PC-3 (cell line): ENCODE measurements around the gene ACP6. TPM values are rescaled to one million over a fixed set of nuclear protein-coding genes. Genes with fewer than 3 reads are reported as not detected.

Source experiments
- ATAC-seq: fragments of 200-7000 bp; cut with Tn5 transposase; 2 replicates; pipeline ENCODE4 v1.9.1; 2020; ENCODE audit warnings: mild to moderate bottlenecking, moderate library complexity
- BruUV-seq: library from RNA; stranded (reverse); fragments of 400-500 nt; replicated peaks from 2 replicates; lab custom pipeline; 2021; lab: Mats Ljungman, UMichigan
- CTCF ChIA-PET: fragments of 300-600 bp; sonication (Branson Sonifier 250); formaldehyde crosslinking; loops from one replicate; lab custom pipeline; 2022; ENCODE audit warnings: antibody characterized with exemption; lab: Charles Lee
- POLR2A ChIA-PET: fragments of 300-600 bp; sonication (Branson Sonifier 250); formaldehyde crosslinking; loops from one replicate; lab custom pipeline; 2022; ENCODE audit warnings: antibody characterized with exemption; ENCODE audit not compliant: unreplicated experiment; lab: Charles Lee
- DNase-seq: peaks from one replicate; pipeline ENCODE4 v3.0.0-alpha.2; 2015
- H2AFZ ChIP-seq: fragments of 300-600 bp; sonication (generic); 2 replicates; pipeline ENCODE4 v1.6.0; 2016; ENCODE audit warnings: antibody characterized with exemption, low read length
- H3F3A ChIP-seq: fragments of 300-600 bp; sonication (generic); one replicate; pipeline ENCODE4 v1.6.0; 2017; ENCODE audit warnings: antibody characterized with exemption, low read length, control low read depth, mild to moderate bottlenecking; ENCODE audit not compliant: unreplicated experiment
- H3K27ac ChIP-seq: fragments of 300-600 bp; sonication (generic); 2 replicates; pipeline ENCODE4 v1.5.1; 2016; ENCODE audit warnings: mild to moderate bottlenecking, low read length
- H3K27me3 ChIP-seq: fragments of 300-600 bp; sonication (generic); 2 replicates; pipeline ENCODE4 v1.6.1; 2016; ENCODE audit warnings: low read length, mixed read lengths
- H3K36me3 ChIP-seq: fragments of 300-600 bp; sonication (generic); 2 replicates; pipeline ENCODE4 v1.6.1; 2016; ENCODE audit warnings: low read depth, mixed run types, low read length, mixed read lengths
- H3K4me1 ChIP-seq: fragments of 300-600 bp; sonication (generic); 2 replicates; pipeline ENCODE4 v1.5.1; 2016; ENCODE audit warnings: low read length; ENCODE audit not compliant: insufficient read depth
- H3K4me2 ChIP-seq: fragments of 300-600 bp; sonication (generic); 2 replicates; pipeline ENCODE4 v1.6.0; 2016; ENCODE audit warnings: low read length
- H3K4me3 ChIP-seq: fragments of 300-600 bp; sonication (generic); 2 replicates; pipeline ENCODE4 v1.5.1; 2016; ENCODE audit warnings: mild to moderate bottlenecking, low read length, mixed read lengths
- H3K79me2 ChIP-seq: fragments of 300-600 bp; sonication (generic); 2 replicates; pipeline ENCODE4 v1.6.1; 2017; ENCODE audit warnings: low read length, mixed read lengths
- H3K9ac ChIP-seq: fragments of 300-600 bp; sonication (generic); 2 replicates; pipeline ENCODE4 v1.6.0; 2016; ENCODE audit warnings: mild to moderate bottlenecking, low read length
- H3K9me2 ChIP-seq: fragments of 300-600 bp; sonication (generic); replicated peaks from 2 replicates; pipeline ENCODE4 v1.6.1; 2016; ENCODE audit warnings: mixed run types, low read length, mixed read lengths
- H3K9me3 ChIP-seq: fragments of 300-600 bp; sonication (generic); 2 replicates; pipeline ENCODE4 v1.6.1; 2016; ENCODE audit warnings: low read length, mixed read lengths
- H4K20me1 ChIP-seq: fragments of 300-600 bp; sonication (generic); 2 replicates; pipeline ENCODE4 v1.6.1; 2016; ENCODE audit warnings: low read length, mixed read lengths
- CTCF ChIP-seq: fragments of 300-600 bp; sonication (generic); conservative IDR thresholded peaks from 2 replicates; pipeline ENCODE4 v1.5.1; 2017; ENCODE audit warnings: antibody characterized with exemption, low read depth, mild to moderate bottlenecking, low read length
- EZH2 ChIP-seq: fragments of 300-600 bp; sonication (generic); IDR thresholded peaks from one replicate; pipeline ENCODE4 v1.6.1; 2017; ENCODE audit warnings: antibody characterized with exemption, mild to moderate bottlenecking, low read length; ENCODE audit not compliant: unreplicated experiment
- EZH2phosphoT487 ChIP-seq: fragments of 300-600 bp; sonication (generic); IDR thresholded peaks from 2 replicates; pipeline ENCODE4 v1.6.1; 2018; ENCODE audit warnings: mild to moderate bottlenecking, antibody characterized with exemption, low read length, borderline replicate concordance
- intact Hi-C: fragments of 100-400 bp; cut with micrococcal nuclease; formaldehyde crosslinking; loops from 2 replicates; pipeline ENCODE4 v1.9.0; 2023
- total RNA-seq: library from RNA; depleted of rRNA; stranded (reverse); fragments of >200 nt; gene quantifications from 2 replicates; pipeline ENCODE4 v1.2.3, GENCODE V29; 2014; rRNA removed

Gene ACP6
- total RNA-seq, 1 experiment from 2014 or later: 51.2 TPM

GRCh38 chr1:147598621-147599361, 71.5 kb downstream of the ACP6 start:
- no peaks in the 10 kb centered on the region for H3K36me3 ChIP-seq
- ChIA-PET POLR2A (interaction anchor here (1.0 kb wide), 1 partner anchor 58 kb away, joined by 22 read pairs; the partner anchor contains the start of gene BCL9), CTCF (interaction anchor here (0.6 to 0.8 kb wide), 2 partner anchors 58 to 60 kb away, joined by 4 to 6 read pairs; no protein-coding TSS in a partner anchor)
- intact Hi-C loops: loop anchor here (1.0 kb wide), 3 partner anchors 57 to 103 kb away; partner anchors contain the start of gene BCL9
- TF ChIP-seq EZH2: no peak
- no peak for TF ChIP-seq EZH2phosphoT487
- TF ChIP-seq CTCF: no peak
- H2AFZ ChIP-seq: peak overlapping the region; percentile 91
- H4K20me1 ChIP-seq: peaks cover 17% of the 10 kb centered on the region
- H3K9me2 ChIP-seq: no peaks in the 10 kb centered on the region
- H3K4me2 ChIP-seq: peak overlapping the region; percentile 96
- H3K79me2 ChIP-seq: peaks cover 34% of the 10 kb centered on the region
- no peaks in the 10 kb centered on the region for H3K9me3 ChIP-seq
- peak overlapping the region; percentile 14; the same call in 1 of the 2 replicates for H3K27ac ChIP-seq
- BruUV-seq: TSS peak; percentile 76
- H3K9ac ChIP-seq: peak overlapping the region; percentile 66
- H3K4me1 ChIP-seq: peaks cover 18% of the 10 kb centered on the region
- no peak for DNase-seq
- H3K4me3 ChIP-seq: peak overlapping the region; percentile 75
- H3K27me3 ChIP-seq: no peaks in the 10 kb centered on the region
- H3F3A ChIP-seq: no peaks in the 10 kb centered on the region
- ATAC-seq: no peak

DNA sequence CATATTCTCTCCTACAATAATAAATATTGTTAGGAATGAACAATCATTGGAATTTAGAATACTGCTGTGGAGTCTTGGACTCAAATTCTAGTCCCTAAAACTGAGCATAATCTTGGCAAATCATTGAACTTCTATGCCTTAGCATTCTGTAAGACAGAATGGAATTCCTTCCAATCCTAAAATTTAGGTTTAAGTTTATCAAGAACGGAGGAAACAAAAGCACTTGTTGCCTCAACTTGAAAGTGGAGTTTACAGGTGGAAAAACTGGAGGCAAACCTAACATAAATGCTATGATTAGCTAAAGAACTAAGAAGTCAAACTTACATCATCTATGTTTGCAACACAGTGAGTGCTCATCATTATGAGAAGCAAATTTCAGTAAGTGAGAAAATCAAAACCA, 73.3 kb downstream of the ACP6 start:
- Histone ChIP-seq H3K27ac (no peak overlapping the region), H3K4me3 (no peak overlapping the region), H3K9ac (no peak overlapping the region), H3K27me3 (no peaks in the 10 kb centered on the region), H3K36me3 (no peaks in the 10 kb centered on the region), H3F3A (no peaks in the 10 kb centered on the region), H2AFZ (no peak overlapping the region), H3K4me2 (no peak overlapping the region), H4K20me1 (peaks cover 11% of the 10 kb centered on the region; the same call in 1 of the 2 replicates), H3K9me2 (no peaks in the 10 kb centered on the region), H3K79me2 (peaks cover 17% of the 10 kb centered on the region), H3K4me1 (peaks cover 18% of the 10 kb centered on the region), H3K9me3 (no peaks in the 10 kb centered on the region)
- ATAC-seq: no peak
- ChIA-PET CTCF (no interaction called here), POLR2A (no interaction called here)
- no peak for TF ChIP-seq CTCF
- TF ChIP-seq EZH2phosphoT487: no peak
- no peak for TF ChIP-seq EZH2
- intact Hi-C loops: no loop called here
- DNase-seq: no peak
- no TSS peak for BruUV-seq

Other genes with a start within 250 kb of the ACP6 start
- gene BCL9, start 129.0 kb downstream of the ACP6 start, total RNA-seq: 19.8 and 20.8 TPM in 2 replicates
- gene GJA5, start 90.1 kb upstream of the ACP6 start, total RNA-seq: 1.1 and 2.0 TPM in 2 replicates
- not detected in 2 replicates for gene GJA8, start 232.3 kb upstream of the ACP6 start, total RNA-seq